Prostate gland (tissue), 2 donors: ENCODE results near the gene NIF3L1. TPM values are rescaled to one million over a fixed set of nuclear protein-coding genes. Genes with fewer than 3 reads are reported as not detected.

ENCODE experiments used
- DNase-seq: peaks from one replicate; pipeline ENCODE4 v3.0.0-alpha.2; 2019; ENCODE audit warnings: low spot score
- H3K27ac ChIP-seq, 2 donors: fragments of 200-600 bp; sonication (generic); 2 replicates each; pipeline ENCODE4 v1.5.1; 2017 to 2019
- H3K27me3 ChIP-seq: fragments of 200-600 bp; sonication (generic); replicated peaks from 2 replicates; pipeline ENCODE4 v1.5.1; 2019; ENCODE audit not compliant: insufficient read depth
- H3K36me3 ChIP-seq, 2 donors: fragments of 200-600 bp; sonication (generic); 1 replicate in 1 of 2; 2 replicates in 1 of 2; pipeline versions ENCODE4 v1.5.1 to v1.8.1; 2017 to 2019
- H3K4me1 ChIP-seq: fragments of 200-600 bp; sonication (generic); replicated peaks from 2 replicates; pipeline ENCODE4 v1.5.1; 2019
- H3K4me3 ChIP-seq, 2 donors: fragments of 200-600 bp; sonication (generic); 2 replicates each; pipeline ENCODE4 v1.5.1; 2017 to 2019
- H3K9me3 ChIP-seq: fragments of 200-600 bp; sonication (generic); 2 replicates; pipeline ENCODE4 v1.5.1; 2017
- POLR2A ChIP-seq: fragments of 450-650 bp; IDR thresholded peaks from one replicate; pipeline ENCODE4 v1.6.1; 2016; ENCODE audit warnings: antibody characterized with exemption, mild to moderate bottlenecking
- POLR2AphosphoS5 ChIP-seq: sonication (generic); formaldehyde crosslinking; IDR thresholded peaks from one replicate; pipeline ENCODE4 v1.6.1; 2017; ENCODE audit warnings: antibody characterized with exemption
- WGBS: methylation state at CpG from one replicate; pipeline ENCODE4 v1.1.5; 2018; 5-methylcytosine and 5-hydroxymethylcytosine counted together
- intact Hi-C: fragments of 100-400 bp; cut with DNase I; formaldehyde crosslinking; loops from one replicate; pipeline ENCODE4 v1.14.2; 2022
- total RNA-seq, 2 donors: library from RNA; depleted of rRNA; stranded (reverse); fragments of >200 nt; gene quantifications; one replicate each; pipeline ENCODE4 v1.1.0, GENCODE V29; 2016
- TF ChIP-seq, protein P1 (sequence below), 4 experiments: fragments of 200-600 bp in 2 of 4; fragments of 450-650 bp in 2 of 4; sonication (generic) in 2 of 4; IDR thresholded peaks; 1 replicate in 3 of 4; 2 replicates in 1 of 4; pipeline ENCODE4 v1.5.1; 2016 to 2019; ENCODE audit warnings: antibody characterized with exemption in 4 of 4, mild to moderate bottlenecking in 2 of 4, moderate library complexity in 2 of 4

Gene NIF3L1
- total RNA-seq, 2 donors from 2014 or later = 22.4 to 27.7 TPM

DNA sequence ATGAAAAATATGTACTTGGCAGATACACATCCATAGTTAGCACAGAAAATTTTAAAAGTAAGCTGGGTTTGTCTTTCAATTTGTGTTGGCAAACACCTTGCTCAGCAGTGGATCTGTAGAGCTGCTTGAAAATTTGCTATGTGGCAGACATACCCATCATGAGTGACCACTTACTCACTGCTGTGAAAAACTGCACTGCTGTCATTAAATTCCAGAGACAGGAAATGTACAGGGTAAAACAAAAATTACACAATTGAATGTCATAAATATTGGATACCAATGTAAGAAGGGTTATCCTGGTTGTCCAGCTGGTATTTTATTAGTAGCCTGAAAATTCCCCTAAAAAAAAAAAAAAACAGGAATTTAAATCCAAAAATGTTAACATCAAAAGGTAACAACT, 24.5 kb downstream of the NIF3L1 start:
- Histone ChIP-seq H3K4me3 (no peak overlapping the region), H3K27ac (no peak overlapping the region), H3K27me3 (no peaks in the 10 kb centered on the region), H3K36me3 (peaks cover 6 to 27% of the 10 kb centered on the region in 2 donors), H3K4me1 (no peaks in the 10 kb centered on the region), H3K9me3 (no peaks in the 10 kb centered on the region)
- TF ChIP-seq, protein P1, sequence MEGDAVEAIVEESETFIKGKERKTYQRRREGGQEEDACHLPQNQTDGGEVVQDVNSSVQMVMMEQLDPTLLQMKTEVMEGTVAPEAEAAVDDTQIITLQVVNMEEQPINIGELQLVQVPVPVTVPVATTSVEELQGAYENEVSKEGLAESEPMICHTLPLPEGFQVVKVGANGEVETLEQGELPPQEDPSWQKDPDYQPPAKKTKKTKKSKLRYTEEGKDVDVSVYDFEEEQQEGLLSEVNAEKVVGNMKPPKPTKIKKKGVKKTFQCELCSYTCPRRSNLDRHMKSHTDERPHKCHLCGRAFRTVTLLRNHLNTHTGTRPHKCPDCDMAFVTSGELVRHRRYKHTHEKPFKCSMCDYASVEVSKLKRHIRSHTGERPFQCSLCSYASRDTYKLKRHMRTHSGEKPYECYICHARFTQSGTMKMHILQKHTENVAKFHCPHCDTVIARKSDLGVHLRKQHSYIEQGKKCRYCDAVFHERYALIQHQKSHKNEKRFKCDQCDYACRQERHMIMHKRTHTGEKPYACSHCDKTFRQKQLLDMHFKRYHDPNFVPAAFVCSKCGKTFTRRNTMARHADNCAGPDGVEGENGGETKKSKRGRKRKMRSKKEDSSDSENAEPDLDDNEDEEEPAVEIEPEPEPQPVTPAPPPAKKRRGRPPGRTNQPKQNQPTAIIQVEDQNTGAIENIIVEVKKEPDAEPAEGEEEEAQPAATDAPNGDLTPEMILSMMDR (IDR thresholded peaks at IDR 0.05) = no peak
- TF ChIP-seq POLR2A = no peak
- TF ChIP-seq POLR2AphosphoS5 = no peak
- intact Hi-C loops = no loop called here
- DNase-seq = no peak

DNA sequence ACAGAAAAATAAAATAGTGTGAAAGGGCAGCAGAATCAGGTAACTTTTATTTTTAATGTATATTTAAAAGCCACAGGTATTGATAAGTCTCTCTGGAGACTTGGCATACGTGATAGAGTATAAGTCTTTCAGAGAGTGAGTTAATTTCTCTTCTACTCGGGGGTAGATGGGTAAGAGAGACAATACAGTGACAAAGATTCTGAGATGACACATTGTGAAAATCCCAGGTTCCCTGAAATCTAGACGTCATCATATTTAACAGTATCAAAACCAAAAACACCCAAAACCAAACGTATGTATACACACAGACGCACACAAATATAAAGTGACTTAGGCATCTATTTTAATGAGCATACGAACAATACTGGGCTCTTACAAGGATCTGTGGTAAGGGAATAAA, 33.3 kb downstream of the NIF3L1 start:
- H3K36me3 ChIP-seq = peaks cover 8 to 20% of the 10 kb centered on the region in 2 donors
- H3K9me3 ChIP-seq = no peaks in the 10 kb centered on the region
- no peak overlapping the region for H3K4me3 ChIP-seq
- no peak for TF ChIP-seq POLR2A
- TF ChIP-seq POLR2AphosphoS5 = no peak
- TF ChIP-seq, protein P1 (IDR thresholded peaks at IDR 0.05) = no peak
- no peaks in the 10 kb centered on the region for H3K4me1 ChIP-seq
- no peak for DNase-seq
- no peak overlapping the region for H3K27ac ChIP-seq
- 92% methylated on average over 6 of the region's 6 CpGs for WGBS
- intact Hi-C loops = no loop called here
- H3K27me3 ChIP-seq = no peaks in the 10 kb centered on the region

DNA sequence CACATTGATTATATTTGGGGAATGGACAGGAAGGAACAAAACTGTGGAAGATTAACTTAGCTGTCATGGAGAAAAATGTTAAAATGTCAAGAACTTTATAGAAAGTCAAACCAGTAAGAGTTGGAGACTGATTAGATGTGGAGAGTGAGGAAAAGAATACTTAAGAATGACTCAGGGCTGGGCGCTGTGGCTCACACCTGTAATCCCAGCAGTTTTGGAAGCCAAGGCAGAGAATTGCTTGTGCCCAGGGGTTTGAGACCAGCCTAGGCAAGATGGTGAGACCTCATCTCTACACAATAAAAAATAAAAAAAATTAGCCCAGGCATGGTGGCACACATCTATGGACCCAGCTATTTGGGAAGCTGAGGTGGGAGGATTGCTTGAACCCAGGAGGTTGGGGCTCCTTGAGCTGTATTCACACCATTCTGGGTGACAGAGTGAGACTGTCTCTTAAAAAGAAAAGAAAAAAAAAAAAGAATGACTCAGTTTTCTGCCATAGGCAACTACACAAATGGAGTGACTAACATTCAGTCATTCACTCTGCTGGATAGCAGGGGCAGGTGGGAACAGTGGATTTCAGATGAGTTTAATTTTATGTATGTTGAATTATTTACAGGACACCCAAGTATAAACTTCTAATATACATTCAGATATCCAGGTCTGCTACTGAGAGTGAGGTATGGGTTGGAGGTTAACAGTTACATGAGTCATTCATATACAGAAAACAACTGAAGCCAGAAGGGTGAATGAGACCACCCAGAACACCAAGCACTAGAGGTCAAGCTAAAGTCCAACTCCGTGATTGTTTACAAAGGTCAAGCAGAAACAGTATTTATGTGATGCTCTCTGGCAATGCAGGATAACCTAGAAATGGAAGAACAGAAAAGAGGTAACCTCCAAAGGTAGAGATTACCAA, 40.4 kb downstream of the NIF3L1 start:
- DNase-seq = no peak
- no peak overlapping the region for H3K27ac ChIP-seq
- H3K4me1 ChIP-seq = no peaks in the 10 kb centered on the region
- intact Hi-C loops = no loop called here
- no peak for TF ChIP-seq POLR2AphosphoS5
- TF ChIP-seq, protein P1 (IDR thresholded peaks at IDR 0.05) = no peak
- TF ChIP-seq POLR2A = no peak
- peaks cover 0 to 3% of the 10 kb centered on the region in 2 donors for H3K36me3 ChIP-seq
- WGBS = 87% methylated on average over 2 of the region's 2 CpGs
- H3K4me3 ChIP-seq = no peak overlapping the region
- H3K27me3 ChIP-seq = no peaks in the 10 kb centered on the region
- no peaks in the 10 kb centered on the region for H3K9me3 ChIP-seq

DNA sequence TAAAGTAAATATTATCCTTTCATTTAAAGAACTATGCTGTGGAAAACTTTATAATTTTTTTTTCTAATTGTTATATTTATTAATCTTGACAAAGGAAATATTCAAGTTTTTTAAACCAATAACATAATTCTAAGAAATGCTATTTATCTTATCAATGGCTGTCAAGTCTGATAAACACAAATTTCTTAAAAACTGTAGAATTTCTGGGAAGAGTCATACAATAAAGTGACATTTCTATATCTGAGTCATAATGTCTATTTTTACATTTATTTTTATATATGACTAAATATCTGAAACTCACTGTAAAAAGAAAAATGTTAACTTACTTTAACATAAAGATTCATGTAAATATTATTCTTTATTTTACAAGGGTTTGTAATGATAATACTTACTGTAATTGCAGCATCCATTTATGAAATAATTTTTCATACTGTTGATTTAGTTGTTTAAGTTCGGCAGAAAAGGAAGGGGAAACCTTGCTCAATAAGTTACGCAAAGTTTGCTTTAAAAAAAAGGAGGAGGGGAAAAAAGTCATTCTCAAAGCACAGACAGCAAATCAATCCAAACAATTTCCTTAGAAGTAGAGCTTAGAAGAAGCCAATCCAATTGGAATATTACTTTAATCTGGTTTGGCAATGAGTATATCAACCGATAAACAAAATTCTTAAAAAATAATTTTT, 41.9 kb downstream of the NIF3L1 start:
- H3K36me3 ChIP-seq = peaks cover 0 to 3% of the 10 kb centered on the region in 2 donors

More for the DNA sequence above, 41.9 kb downstream of the NIF3L1 start:
- TF ChIP-seq POLR2A (no peak), POLR2AphosphoS5 (no peak)
- TF ChIP-seq, protein P1 (IDR thresholded peaks at IDR 0.05) = no peak
- intact Hi-C loops = no loop called here
- 74% methylated on average over 3 of the region's 3 CpGs for WGBS
- H3K27ac ChIP-seq = no peak overlapping the region
- no peaks in the 10 kb centered on the region for H3K27me3 ChIP-seq
- no peaks in the 10 kb centered on the region for H3K9me3 ChIP-seq
- DNase-seq = no peak
- H3K4me1 ChIP-seq = no peaks in the 10 kb centered on the region
- H3K4me3 ChIP-seq = no peak overlapping the region
